Measurements from ENCODE around the gene LYPD6.
"Not testable (repeated sequence)": the region's sequence is repeated elsewhere in the genome, so short reads cannot be mapped to it uniquely, and the experiment has no call there.

Gene LYPD6

GRCh38 chr2:149330127-149331022 lies at the start of gene LYPD6:
LYPD6 (plus strand) TSS chr2:149330587; CDS start chr2:149437709, 107,122 bp downstream.
- Mint-ChIP-seq H3K4me3 (peak within 1 kb of the TSS; percentile 67), H3K9me3 (no peaks in the 10 kb centered on the region), H3K4me1 (no peaks in the 10 kb centered on the region), H3K27me3 (peaks cover 21% of the 10 kb centered on the region), H3K36me3 (no peaks in the 10 kb centered on the region), H3K27ac (no peak within 1 kb of the TSS)
- no peak for DNase-seq (ENCODE audit: low spot score in 2 of 2)
- ATAC-seq (ENCODE audit: low read depth): peak; percentile 41

DNA sequence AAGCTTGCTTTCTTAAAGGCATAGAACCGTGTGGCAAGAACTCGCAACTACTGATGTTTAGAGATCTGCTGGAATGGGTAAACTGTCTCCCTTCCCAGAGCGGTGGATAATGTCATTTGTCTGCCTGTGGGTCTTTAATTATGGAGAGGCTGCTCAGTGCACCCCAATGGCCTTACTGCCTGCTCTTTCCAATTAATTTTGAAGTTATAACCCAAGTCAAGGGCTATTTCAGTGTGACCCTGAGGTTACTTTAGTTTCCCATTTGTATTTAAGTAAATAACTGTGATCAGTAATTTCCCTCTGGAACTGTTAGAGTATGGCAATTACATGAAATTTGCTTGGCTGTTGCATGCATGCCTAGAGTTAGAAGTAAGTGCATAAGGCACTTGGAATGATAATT lies 48.9 kb upstream of the LYPD6 start:
- Mint-ChIP-seq H3K36me3 (no peaks in the 10 kb centered on the region), H3K27me3 (peaks cover 9% of the 10 kb centered on the region), H3K27ac (no peak overlapping the region), H3K9me3 (no peaks in the 10 kb centered on the region), H3K4me1 (peaks cover 3% of the 10 kb centered on the region), H3K4me3 (no peak overlapping the region)
- no peak for DNase-seq (ENCODE audit: low spot score in 2 of 2)
- no peak for ATAC-seq (ENCODE audit: low read depth)

GRCh38 chr2:149290662-149291061 lies 39.7 kb upstream of the LYPD6 start:
- H3K9me3 Mint-ChIP-seq: no peaks in the 10 kb centered on the region
- H3K4me3 Mint-ChIP-seq: no peak overlapping the region
- ATAC-seq (ENCODE audit: low read depth) (no peak), DNase-seq (ENCODE audit: low spot score in 2 of 2) (no peak)
- no peaks in the 10 kb centered on the region for H3K36me3 Mint-ChIP-seq
- H3K27me3 Mint-ChIP-seq: peaks cover 6% of the 10 kb centered on the region
- no peak overlapping the region for H3K27ac Mint-ChIP-seq
- no peaks in the 10 kb centered on the region for H3K4me1 Mint-ChIP-seq

DNA sequence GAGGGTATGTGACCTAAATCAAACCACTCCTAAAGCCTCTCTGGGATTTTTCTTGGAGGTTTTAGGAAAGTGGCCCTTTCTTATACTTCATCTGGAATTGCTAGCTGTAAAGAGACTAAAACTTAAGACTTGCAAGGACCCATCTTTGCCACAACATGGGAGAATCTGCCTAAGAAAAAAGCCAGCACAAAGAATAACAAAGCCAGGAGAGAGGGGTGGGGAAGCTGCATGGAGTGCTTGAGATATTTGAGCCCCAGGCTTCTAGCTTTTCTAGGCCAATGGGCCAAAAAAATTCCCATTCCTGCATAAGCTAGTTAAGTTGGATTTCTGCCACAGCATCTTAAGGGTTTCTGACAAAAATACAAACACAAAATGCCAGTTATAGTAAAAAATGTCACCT lies 38.5 kb upstream of the LYPD6 start:
- H3K4me3 Mint-ChIP-seq: no peak overlapping the region
- no peak overlapping the region for H3K27ac Mint-ChIP-seq
- H3K9me3 Mint-ChIP-seq: no peaks in the 10 kb centered on the region
- no peaks in the 10 kb centered on the region for H3K36me3 Mint-ChIP-seq
- H3K27me3 Mint-ChIP-seq: peaks cover 3% of the 10 kb centered on the region
- no peaks in the 10 kb centered on the region for H3K4me1 Mint-ChIP-seq
- no peak for ATAC-seq (ENCODE audit: low read depth)
- DNase-seq (ENCODE audit: low spot score in 2 of 2): no peak

- no peak overlapping the region for H3K27ac Mint-ChIP-seq
- no peak overlapping the region for H3K4me3 Mint-ChIP-seq
- H3K36me3 Mint-ChIP-seq: no peaks in the 10 kb centered on the region
- no peaks in the 10 kb centered on the region for H3K9me3 Mint-ChIP-seq
- ATAC-seq (ENCODE audit: low read depth) (no peak), DNase-seq (ENCODE audit: low spot score in 2 of 2) (no peak)
- H3K4me1 Mint-ChIP-seq: no peaks in the 10 kb centered on the region
- H3K27me3 Mint-ChIP-seq: peaks cover 1% of the 10 kb centered on the region
These were observed 34.4 kb upstream of the LYPD6 start for GRCh38 chr2:149296031-149296430.

- DNase-seq (ENCODE audit: low spot score in 2 of 2) (no peak), ATAC-seq (ENCODE audit: low read depth) (no peak)
- Mint-ChIP-seq H3K9me3 (no peaks in the 10 kb centered on the region), H3K36me3 (no peaks in the 10 kb centered on the region), H3K4me3 (no peak overlapping the region), H3K4me1 (no peaks in the 10 kb centered on the region), H3K27me3 (peaks cover 9% of the 10 kb centered on the region), H3K27ac (no peak overlapping the region)
These were observed 23.4 kb upstream of the LYPD6 start for GRCh38 chr2:149307014-149307413.

DNA sequence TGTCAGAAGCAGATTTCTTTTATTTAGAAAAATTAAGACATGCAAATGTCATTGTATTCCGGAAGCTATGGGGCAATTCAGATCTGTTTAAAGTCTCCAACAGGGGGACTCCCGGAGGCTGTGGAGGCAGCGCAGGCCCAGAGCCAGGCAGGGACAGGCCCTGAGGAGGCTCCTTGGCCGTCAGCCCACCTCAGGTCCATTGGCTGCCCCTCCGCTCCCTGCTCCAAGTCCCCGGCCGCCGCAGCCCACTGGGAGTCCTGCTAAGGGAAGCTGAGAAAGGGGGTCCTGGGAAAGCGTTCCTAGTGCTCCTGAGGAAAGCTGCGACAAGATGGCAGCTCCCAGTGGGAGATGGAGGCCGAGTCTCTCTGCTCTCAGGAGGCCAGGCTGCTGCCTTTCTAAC lies 20.0 kb upstream of the LYPD6 start:
- Mint-ChIP-seq H3K9me3 (no peaks in the 10 kb centered on the region), H3K4me3 (no peak overlapping the region), H3K36me3 (no peaks in the 10 kb centered on the region), H3K27ac (no peak overlapping the region), H3K4me1 (peaks cover 5% of the 10 kb centered on the region), H3K27me3 (peaks cover 7% of the 10 kb centered on the region)
- ATAC-seq (ENCODE audit: low read depth) (no peak), DNase-seq (ENCODE audit: low spot score in 2 of 2) (no peak)

- Mint-ChIP-seq H3K4me3 (no peak overlapping the region), H3K27me3 (peaks cover 6% of the 10 kb centered on the region)
- DNase-seq (ENCODE audit: low spot score in 2 of 2): no peak
These were observed 18.3 kb upstream of the LYPD6 start for GRCh38 chr2:149312039-149312438.

GRCh38 chr2:149313512-149313972 lies 16.8 kb upstream of the LYPD6 start:
- ATAC-seq (ENCODE audit: low read depth): peak; percentile 80
- no peak for DNase-seq (ENCODE audit: low spot score in 2 of 2)
- Mint-ChIP-seq H3K36me3 (no peaks in the 10 kb centered on the region), H3K27me3 (peaks cover 6% of the 10 kb centered on the region), H3K4me3 (no peak overlapping the region), H3K9me3 (no peaks in the 10 kb centered on the region), H3K4me1 (peaks cover 5% of the 10 kb centered on the region), H3K27ac (no peak overlapping the region)

More at GRCh38 chr2:149312039-149312438, 18.3 kb upstream of the LYPD6 start:
- Mint-ChIP-seq H3K4me1 (peaks cover 5% of the 10 kb centered on the region), H3K9me3 (no peaks in the 10 kb centered on the region), H3K36me3 (no peaks in the 10 kb centered on the region), H3K27ac (no peak overlapping the region)
- no peak for ATAC-seq (ENCODE audit: low read depth)

- DNase-seq (ENCODE audit: low spot score in 2 of 2) (no peak), ATAC-seq (ENCODE audit: low read depth) (no peak)
- no peaks in the 10 kb centered on the region for H3K36me3 Mint-ChIP-seq
- peaks cover 5% of the 10 kb centered on the region for H3K4me1 Mint-ChIP-seq
- no peaks in the 10 kb centered on the region for H3K9me3 Mint-ChIP-seq
- H3K27me3 Mint-ChIP-seq: peaks cover 6% of the 10 kb centered on the region
- H3K27ac Mint-ChIP-seq: no peak overlapping the region
- no peak overlapping the region for H3K4me3 Mint-ChIP-seq
These were observed 15.7 kb upstream of the LYPD6 start for GRCh38 chr2:149314687-149315086.

- ATAC-seq (ENCODE audit: low read depth): no peak
- DNase-seq (ENCODE audit: low spot score in 2 of 2): no peak
- Mint-ChIP-seq H3K27me3 (peaks cover 7% of the 10 kb centered on the region), H3K9me3 (no peaks in the 10 kb centered on the region), H3K4me1 (peaks cover 5% of the 10 kb centered on the region), H3K36me3 (no peaks in the 10 kb centered on the region), H3K4me3 (no peak overlapping the region), H3K27ac (no peak overlapping the region)
These were observed 14.9 kb upstream of the LYPD6 start for GRCh38 chr2:149315461-149315860.

DNA sequence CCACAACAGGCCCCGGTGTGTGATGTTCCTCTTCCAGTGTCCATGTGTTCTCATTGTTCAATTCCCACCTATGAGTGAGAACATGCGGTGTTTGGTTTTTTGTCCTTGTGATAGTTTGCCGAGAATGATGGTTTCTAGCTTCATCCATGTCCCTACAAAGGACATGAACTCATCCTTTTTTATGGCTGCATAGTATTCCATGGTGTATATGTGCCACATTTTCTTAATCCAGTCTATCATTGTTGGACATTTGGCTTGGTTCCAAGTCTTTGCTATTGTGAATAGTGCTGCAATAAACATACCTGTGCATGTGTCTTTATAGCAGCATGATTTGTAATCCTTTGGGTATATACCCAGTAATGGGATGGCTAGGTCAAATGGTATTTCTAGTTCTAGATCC lies 11.8 kb upstream of the LYPD6 start:
- H3K27ac Mint-ChIP-seq; H3K36me3 Mint-ChIP-seq; H3K9me3 Mint-ChIP-seq; DNase-seq (ENCODE audit: low spot score in 2 of 2); H3K4me3 Mint-ChIP-seq; H3K4me1 Mint-ChIP-seq; ATAC-seq (ENCODE audit: low read depth): not testable (repeated sequence)
- H3K27me3 Mint-ChIP-seq: peaks cover 14% of the 10 kb centered on the region

DNA sequence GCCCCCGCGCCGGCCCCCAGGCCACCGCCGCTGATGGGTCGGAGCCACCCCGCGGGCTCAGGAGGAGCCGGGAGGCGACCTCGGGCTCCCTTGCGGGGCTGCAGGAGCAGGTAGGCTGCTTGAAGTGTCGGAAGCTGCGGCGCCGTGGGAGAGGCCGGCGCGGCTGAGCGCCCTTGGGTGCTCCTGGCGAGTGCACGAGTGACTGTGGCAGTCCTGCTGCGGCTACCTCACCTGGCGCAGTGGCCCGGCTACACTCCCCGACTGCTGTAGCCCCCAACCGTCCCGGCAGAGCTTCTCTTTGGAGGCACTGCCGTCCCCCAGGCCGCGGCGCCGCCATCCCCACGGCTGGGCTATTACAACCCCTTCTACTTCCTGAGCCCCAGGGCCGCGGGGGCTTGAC lies 10.0 kb upstream of the LYPD6 start:
- Mint-ChIP-seq H3K4me3 (no peak overlapping the region), H3K27ac (no peak overlapping the region), H3K36me3 (no peaks in the 10 kb centered on the region), H3K9me3 (no peaks in the 10 kb centered on the region), H3K4me1 (no peaks in the 10 kb centered on the region), H3K27me3 (peaks cover 20% of the 10 kb centered on the region)
- ATAC-seq (ENCODE audit: low read depth) (no peak), DNase-seq (ENCODE audit: low spot score in 2 of 2) (no peak)

- no peaks in the 10 kb centered on the region for H3K9me3 Mint-ChIP-seq
- no peaks in the 10 kb centered on the region for H3K36me3 Mint-ChIP-seq
- peaks cover 24% of the 10 kb centered on the region for H3K27me3 Mint-ChIP-seq
- no peaks in the 10 kb centered on the region for H3K4me1 Mint-ChIP-seq
- ATAC-seq (ENCODE audit: low read depth): no peak
- no peak overlapping the region for H3K27ac Mint-ChIP-seq
- DNase-seq (ENCODE audit: low spot score in 2 of 2): no peak
- H3K4me3 Mint-ChIP-seq: peak overlapping the region; percentile 67
These were observed 1.3 kb upstream of the LYPD6 start for GRCh38 chr2:149329068-149329467.
